ENCODE results near the gene SYNPO.

SYNPO gene

GRCh38 chr5:150640311-150641005 lies at the start of gene SYNPO:
TSS of gene SYNPO (plus strand) at chr5:150640660. CDS start at chr5:150648276, 7,616 bp downstream.
- no peak for DNase-seq

- no peak for DNase-seq
These were observed 49.3 kb upstream of the SYNPO start for GRCh38 chr5:150590979-150591695.

GRCh38 chr5:150593593-150593992 lies 46.9 kb upstream of the SYNPO start:
- DNase-seq: no peak

- no peak for DNase-seq
These were observed 46.5 kb upstream of the SYNPO start for GRCh38 chr5:150593996-150594395.

- no peak for DNase-seq
These were observed 44.9 kb upstream of the SYNPO start for GRCh38 chr5:150595466-150596031.

GRCh38 chr5:150596313-150596712 lies 44.1 kb upstream of the SYNPO start:
- no peak for DNase-seq

- DNase-seq: no peak
These were observed 43.6 kb upstream of the SYNPO start for GRCh38 chr5:150596826-150597225.

- DNase-seq: no peak
These were observed 42.5 kb upstream of the SYNPO start for GRCh38 chr5:150598006-150598405.

- no peak for DNase-seq
These were observed 41.6 kb upstream of the SYNPO start for GRCh38 chr5:150598821-150599273.

- no peak for DNase-seq
These were observed 41.2 kb upstream of the SYNPO start for GRCh38 chr5:150599281-150599680.

- no peak for DNase-seq
These were observed 40.4 kb upstream of the SYNPO start for GRCh38 chr5:150599917-150600511.

GRCh38 chr5:150600616-150601490 lies 39.6 kb upstream of the SYNPO start:
- no peak for DNase-seq

- no peak for DNase-seq
These were observed 38.7 kb upstream of the SYNPO start for GRCh38 chr5:150601491-150602345.

- DNase-seq: no peak
These were observed 37.4 kb upstream of the SYNPO start for GRCh38 chr5:150603052-150603451.

- no peak for DNase-seq
These were observed 37.0 kb upstream of the SYNPO start for GRCh38 chr5:150603491-150603890.

GRCh38 chr5:150604010-150604409 lies 36.5 kb upstream of the SYNPO start:
- no peak for DNase-seq

GRCh38 chr5:150604894-150605440 lies 35.5 kb upstream of the SYNPO start:
- no peak for DNase-seq

- no peak for DNase-seq
These were observed 34.9 kb upstream of the SYNPO start for GRCh38 chr5:150605546-150605945.

- no peak for DNase-seq
These were observed 34.0 kb upstream of the SYNPO start for GRCh38 chr5:150606476-150606875.

- DNase-seq: no peak
These were observed 33.4 kb upstream of the SYNPO start for GRCh38 chr5:150607105-150607504.

GRCh38 chr5:150607991-150608390 lies 32.5 kb upstream of the SYNPO start:
- DNase-seq: no peak

All from NCI-H1930 (cell line).